HCT116 (cell line): Measurements from ENCODE around the gene ERRFI1. TPM values are rescaled to one million over a fixed set of nuclear protein-coding genes. Genes with fewer than 3 reads are reported as not detected.

Experiments used
- ATAC-seq: fragments of 200-7000 bp; cut with Tn5 transposase; 2 replicates; pipeline ENCODE4 v1.9.1; 2020; ENCODE audit warnings: mild to moderate bottlenecking, moderate library complexity
- BruUV-seq: library from RNA; stranded (reverse); fragments of 400-500 nt; replicated peaks from 2 replicates; lab custom pipeline; 2021; lab: Mats Ljungman, UMichigan
- CTCF ChIA-PET: fragments of 300-600 bp; sonication (Branson Sonifier 250); formaldehyde crosslinking; loops from one replicate; lab custom pipeline; 2021; ENCODE audit warnings: antibody characterized with exemption; lab: Charles Lee
- POLR2A ChIA-PET: fragments of 300-600, 350-600 bp; sonication (Branson Sonifier 250); formaldehyde crosslinking; loops from one replicate; lab custom pipeline; 2021; ENCODE audit warnings: antibody characterized with exemption; lab: Charles Lee
- RAD21 ChIA-PET, 2 experiments: fragments of 300-600 bp; sonication (Branson Sonifier 250); formaldehyde crosslinking; loops; one replicate each; lab custom pipeline; 2023; ENCODE audit warnings: low total read pairs in 2 of 2; ENCODE audit not compliant: uncharacterized antibody in 2 of 2, unreplicated experiment in 2 of 2, low non-redundant PET in 1 of 2; lab: Charles Lee
- DNase-seq: peaks from one replicate; pipeline ENCODE4 v3.0.0-alpha.2; 2010; ENCODE audit warnings: low read depth, low spot score
- H2AFZ ChIP-seq: fragments of 200-600 bp; shearing (Covaris generic), sonication (generic); 2 replicates; pipeline ENCODE4 v1.6.1; 2017; ENCODE audit warnings: low read depth, mixed run types, mixed read lengths, antibody characterized with exemption, low read length; ENCODE audit not compliant: poor library complexity, severe bottlenecking
- H3K27ac ChIP-seq: 2 replicates; pipeline ENCODE4 v1.5.1; 2012; ENCODE audit warnings: low read depth, low read length
- H3K27me3 ChIP-seq: fragments of 200-600 bp; sonication (generic); 2 replicates; pipeline ENCODE4 v1.6.1; 2016; ENCODE audit warnings: mixed run types, low read length, mixed read lengths; ENCODE audit not compliant: insufficient read depth
- H3K36me3 ChIP-seq, 2 experiments: fragments of 200-500 bp in 1 of 2; fragments of 200-600 bp in 1 of 2; sonication (Bioruptor generic) in 1 of 2; sonication (generic) in 1 of 2; 2 replicates each; pipeline versions ENCODE4 v1.5.1 to v1.6.1; 2014 to 2016; ENCODE audit warnings: low read length in 2 of 2, inconsistent platforms in 1 of 2, mixed read lengths in 1 of 2, mixed run types in 1 of 2; ENCODE audit not compliant: insufficient read depth in 2 of 2, control insufficient read depth in 1 of 2
- H3K4me1 ChIP-seq, 2 experiments: fragments of 200-600 bp in 1 of 2; sonication (generic) in 1 of 2; 2 replicates each; pipeline versions ENCODE4 v1.5.1 to v1.6.1; 2012 to 2017; ENCODE audit warnings: low read length in 2 of 2, inconsistent platforms in 1 of 2, mild to moderate bottlenecking in 1 of 2, mixed read lengths in 1 of 2, mixed run types in 1 of 2, moderate library complexity in 1 of 2; ENCODE audit not compliant: insufficient read depth in 2 of 2, control insufficient read depth in 1 of 2
- H3K4me2 ChIP-seq: fragments of 200-600 bp; sonication (generic); 2 replicates; pipeline ENCODE4 v1.6.1; 2017; ENCODE audit warnings: mixed run types, low read length, mixed read lengths
- H3K4me3 ChIP-seq, 2 experiments: fragments of 200-600 bp in 1 of 2; sonication (generic) in 1 of 2; replicated peaks in 1 of 2; 2 replicates each; pipeline ENCODE4 v1.5.1; 2011 to 2016; ENCODE audit warnings: low read length in 2 of 2, control low read depth in 1 of 2, low read depth in 1 of 2, mild to moderate bottlenecking in 1 of 2, mixed read lengths in 1 of 2, mixed run types in 1 of 2
- H3K79me2 ChIP-seq: fragments of 200-600 bp; sonication (generic); 2 replicates; pipeline ENCODE4 v1.6.1; 2017; ENCODE audit warnings: mild to moderate bottlenecking, mixed run types, low read length, moderate library complexity, mixed read lengths; ENCODE audit not compliant: insufficient read depth
- H3K9ac ChIP-seq: fragments of 200-600 bp; sonication (generic); 2 replicates; pipeline ENCODE4 v1.6.1; 2016; ENCODE audit warnings: low read length, mixed read lengths
- H3K9me2 ChIP-seq: fragments of 200-600 bp; sonication (generic), shearing (Covaris generic); 2 replicates; pipeline ENCODE4 v1.6.1; 2017; ENCODE audit warnings: mixed run types, mild to moderate bottlenecking, moderate library complexity; ENCODE audit not compliant: insufficient read depth
- H3K9me3 ChIP-seq, 2 experiments: fragments of 200-500 bp in 1 of 2; fragments of 200-600 bp in 1 of 2; sonication (Bioruptor generic) in 1 of 2; sonication (generic) in 1 of 2; 2 replicates each; pipeline ENCODE4 v1.6.1; 2014 to 2017; ENCODE audit warnings: low read length in 2 of 2, mixed read lengths in 2 of 2, inconsistent platforms in 1 of 2, low read depth in 1 of 2, mild to moderate bottlenecking in 1 of 2, mixed run types in 1 of 2, moderate library complexity in 1 of 2; ENCODE audit not compliant: control insufficient read depth in 1 of 2, insufficient read depth in 1 of 2
- H4K20me1 ChIP-seq: fragments of 200-600 bp; sonication (generic), shearing (Covaris generic); 2 replicates; pipeline ENCODE4 v1.6.1; 2017; ENCODE audit warnings: mixed run types, mild to moderate bottlenecking, moderate library complexity; ENCODE audit not compliant: insufficient read depth
- CBX3 ChIP-seq: IDR thresholded peaks from 2 replicates; pipeline ENCODE4 v1.6.1; 2012; ENCODE audit warnings: low read depth
- SP1 ChIP-seq: IDR thresholded peaks from 2 replicates; pipeline ENCODE4 v1.6.1; 2012; ENCODE audit warnings: low read depth
- TCF7L2 ChIP-seq: IDR thresholded peaks from 2 replicates; pipeline ENCODE4 v1.7.0; 2011; ENCODE audit warnings: borderline replicate concordance, inconsistent platforms; ENCODE audit not compliant: insufficient read depth, insufficient read length; ENCODE audit errors: extremely low read depth
- ZNF274 ChIP-seq: fragments of 200-500 bp; sonication (Bioruptor generic); IDR thresholded peaks from 2 replicates; pipeline ENCODE4 v1.6.1; 2014; ENCODE audit warnings: mild to moderate bottlenecking, low read depth, low read length, inconsistent platforms
- intact Hi-C: fragments of 100-400 bp; cut with micrococcal nuclease; formaldehyde crosslinking; loops from 2 replicates; pipeline ENCODE4 v1.10.0; 2022
- total RNA-seq: library from RNA; stranded (reverse); gene quantifications from one replicate; pipeline ENCODE4 v1.2.1, GENCODE V29; 2021; ENCODE audit not compliant: unreplicated experiment
- TF ChIP-seq, protein P1 (sequence below): IDR thresholded peaks from 2 replicates; pipeline ENCODE4 v1.6.1; 2012
- TF ChIP-seq, protein P2 (sequence below): IDR thresholded peaks from 2 replicates; pipeline ENCODE4 v1.6.1; 2012
- TF ChIP-seq, protein P3 (sequence below): IDR thresholded peaks from 2 replicates; pipeline ENCODE4 v1.6.1; 2011; ENCODE audit warnings: mild to moderate bottlenecking, low read length, moderate library complexity; ENCODE audit not compliant: insufficient replicate concordance; ENCODE audit errors: extremely low read depth

ERRFI1 gene
- total RNA-seq, 1 experiment from 2014 or later = 777 TPM

GRCh38 chr1:8065369-8065768 lies 39.3 kb upstream of the ERRFI1 start:
- H4K20me1 ChIP-seq = no peaks in the 10 kb centered on the region
- H3K36me3 ChIP-seq = no peaks in the 10 kb centered on the region
- no peak for DNase-seq
- H3K27me3 ChIP-seq = no peaks in the 10 kb centered on the region
- H3K9me3 ChIP-seq = no peaks in the 10 kb centered on the region
- TF ChIP-seq, protein P1, sequence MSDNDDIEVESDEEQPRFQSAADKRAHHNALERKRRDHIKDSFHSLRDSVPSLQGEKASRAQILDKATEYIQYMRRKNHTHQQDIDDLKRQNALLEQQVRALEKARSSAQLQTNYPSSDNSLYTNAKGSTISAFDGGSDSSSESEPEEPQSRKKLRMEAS = no peak
- TF ChIP-seq, protein P2, sequence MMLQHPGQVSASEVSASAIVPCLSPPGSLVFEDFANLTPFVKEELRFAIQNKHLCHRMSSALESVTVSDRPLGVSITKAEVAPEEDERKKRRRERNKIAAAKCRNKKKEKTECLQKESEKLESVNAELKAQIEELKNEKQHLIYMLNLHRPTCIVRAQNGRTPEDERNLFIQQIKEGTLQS = no peak
- no peak for TF ChIP-seq TCF7L2
- TF ChIP-seq CBX3 = no peak
- TF ChIP-seq ZNF274 = no peak
- TF ChIP-seq, protein P3, sequence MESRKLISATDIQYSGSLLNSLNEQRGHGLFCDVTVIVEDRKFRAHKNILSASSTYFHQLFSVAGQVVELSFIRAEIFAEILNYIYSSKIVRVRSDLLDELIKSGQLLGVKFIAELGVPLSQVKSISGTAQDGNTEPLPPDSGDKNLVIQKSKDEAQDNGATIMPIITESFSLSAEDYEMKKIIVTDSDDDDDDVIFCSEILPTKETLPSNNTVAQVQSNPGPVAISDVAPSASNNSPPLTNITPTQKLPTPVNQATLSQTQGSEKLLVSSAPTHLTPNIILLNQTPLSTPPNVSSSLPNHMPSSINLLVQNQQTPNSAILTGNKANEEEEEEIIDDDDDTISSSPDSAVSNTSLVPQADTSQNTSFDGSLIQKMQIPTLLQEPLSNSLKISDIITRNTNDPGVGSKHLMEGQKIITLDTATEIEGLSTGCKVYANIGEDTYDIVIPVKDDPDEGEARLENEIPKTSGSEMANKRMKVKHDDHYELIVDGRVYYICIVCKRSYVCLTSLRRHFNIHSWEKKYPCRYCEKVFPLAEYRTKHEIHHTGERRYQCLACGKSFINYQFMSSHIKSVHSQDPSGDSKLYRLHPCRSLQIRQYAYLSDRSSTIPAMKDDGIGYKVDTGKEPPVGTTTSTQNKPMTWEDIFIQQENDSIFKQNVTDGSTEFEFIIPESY = no peak
- TF ChIP-seq SP1 = no peak
- CTCF ChIA-PET = no interaction called here
- no TSS peak for BruUV-seq
- H3K4me1 ChIP-seq = peaks cover 74 to 79% of the 10 kb centered on the region in 2 experiments
- no peaks in the 10 kb centered on the region for H3K9me2 ChIP-seq
- POLR2A ChIA-PET = interaction anchor here (0.8 to 2.4 kb wide), 3 partner anchors 12 to 25 kb away, joined by 3 to 9 read pairs (median 8); no protein-coding TSS in a partner anchor
- no peak overlapping the region for H3K9ac ChIP-seq
- no peak overlapping the region for H2AFZ ChIP-seq
- H3K79me2 ChIP-seq = no peaks in the 10 kb centered on the region
- H3K4me2 ChIP-seq = no peak overlapping the region
- H3K27ac ChIP-seq = peak overlapping the region; percentile 37; the same call in 1 of the 2 replicates
- intact Hi-C loops = no loop called here
- H3K4me3 ChIP-seq = no peak overlapping the region
- RAD21 ChIA-PET = interaction anchor here (0.6 kb wide), 2 partner anchors 39 to 249 kb away, joined by 3 read pairs; no protein-coding TSS in a partner anchor
- ATAC-seq = no peak
